ENCODE results near the gene IQGAP2.
"Not testable (repeated sequence)": the region's sequence is repeated elsewhere in the genome, so short reads cannot be mapped to it uniquely, and the experiment has no call there.

The IQGAP2 gene

GRCh38 chr5:76547891-76548524, 144.9 kb downstream of the IQGAP2 start:
- in situ Hi-C loops (cut with HindIII; ENCODE audit: low sequenced_read_pairs) = no loop called here
- no peak for DNase-seq (ENCODE audit: low read depth)

GRCh38 chr5:76548525-76549229, 145.6 kb downstream of the IQGAP2 start:
- no peak for TF ChIP-seq CTCF (IDR thresholded peaks at IDR 0.05; ENCODE audit: low read depth, low read length, missing control alignments)
- DNase-seq (ENCODE audit: low read depth) = no peak
- in situ Hi-C loops (cut with HindIII; ENCODE audit: low sequenced_read_pairs) = no loop called here
- H3K4me3 ChIP-seq (ENCODE audit: low read depth, low read length) = no peak overlapping the region

More at GRCh38 chr5:76547891-76548524, 144.9 kb downstream of the IQGAP2 start:
- no peak overlapping the region for H3K4me3 ChIP-seq (ENCODE audit: low read depth, low read length)
- TF ChIP-seq CTCF (IDR thresholded peaks at IDR 0.05; ENCODE audit: low read depth, low read length, missing control alignments) = no peak

GRCh38 chr5:76550881-76551280, 147.8 kb downstream of the IQGAP2 start:
- DNase-seq (ENCODE audit: low read depth); in situ Hi-C loops (cut with HindIII; ENCODE audit: low sequenced_read_pairs); H3K4me3 ChIP-seq (ENCODE audit: low read depth, low read length): not testable (repeated sequence)

GRCh38 chr5:76552546-76552945, 149.5 kb downstream of the IQGAP2 start:
- in situ Hi-C loops (cut with HindIII; ENCODE audit: low sequenced_read_pairs) = no loop called here
- no peak overlapping the region for H3K4me3 ChIP-seq (ENCODE audit: low read depth, low read length)
- no peak for TF ChIP-seq CTCF (IDR thresholded peaks at IDR 0.05; ENCODE audit: low read depth, low read length, missing control alignments)
- DNase-seq (ENCODE audit: low read depth) = no peak

- no peak for DNase-seq (ENCODE audit: low read depth)
- in situ Hi-C loops (cut with HindIII; ENCODE audit: low sequenced_read_pairs) = no loop called here
Observed at GRCh38 chr5:76553251-76553650, 150.2 kb downstream of the IQGAP2 start.

GRCh38 chr5:76555114-76555513, 152.0 kb downstream of the IQGAP2 start:
- in situ Hi-C loops (cut with HindIII; ENCODE audit: low sequenced_read_pairs) = no loop called here
- no peak overlapping the region for H3K4me3 ChIP-seq (ENCODE audit: low read depth, low read length)
- TF ChIP-seq CTCF (IDR thresholded peaks at IDR 0.05; ENCODE audit: low read depth, low read length, missing control alignments) = no peak
- no peak for DNase-seq (ENCODE audit: low read depth)

More at GRCh38 chr5:76553251-76553650, 150.2 kb downstream of the IQGAP2 start:
- no peak for TF ChIP-seq CTCF (IDR thresholded peaks at IDR 0.05; ENCODE audit: low read depth, low read length, missing control alignments)
- no peak overlapping the region for H3K4me3 ChIP-seq (ENCODE audit: low read depth, low read length)

GRCh38 chr5:76555717-76556116, 152.6 kb downstream of the IQGAP2 start:
- no peak for DNase-seq (ENCODE audit: low read depth)
- in situ Hi-C loops (cut with HindIII; ENCODE audit: low sequenced_read_pairs) = no loop called here
- no peak overlapping the region for H3K4me3 ChIP-seq (ENCODE audit: low read depth, low read length)
- TF ChIP-seq CTCF (IDR thresholded peaks at IDR 0.05; ENCODE audit: low read depth, low read length, missing control alignments) = no peak

Measured in astrocyte of the cerebellum (primary cell).